GM19455 (cell line): ENCODE results near the gene DPY19L2.
"Not testable (repeated sequence)": the region's sequence is repeated elsewhere in the genome, so short reads cannot be mapped to it uniquely, and the experiment has no call there.

ENCODE experiments used
- ATAC-seq: cut with Tn5 transposase; IDR thresholded peaks from one replicate; pipeline ENCODE4 v1.9.1; 2021; ENCODE audit not compliant: unreplicated experiment

The DPY19L2 gene

DNA sequence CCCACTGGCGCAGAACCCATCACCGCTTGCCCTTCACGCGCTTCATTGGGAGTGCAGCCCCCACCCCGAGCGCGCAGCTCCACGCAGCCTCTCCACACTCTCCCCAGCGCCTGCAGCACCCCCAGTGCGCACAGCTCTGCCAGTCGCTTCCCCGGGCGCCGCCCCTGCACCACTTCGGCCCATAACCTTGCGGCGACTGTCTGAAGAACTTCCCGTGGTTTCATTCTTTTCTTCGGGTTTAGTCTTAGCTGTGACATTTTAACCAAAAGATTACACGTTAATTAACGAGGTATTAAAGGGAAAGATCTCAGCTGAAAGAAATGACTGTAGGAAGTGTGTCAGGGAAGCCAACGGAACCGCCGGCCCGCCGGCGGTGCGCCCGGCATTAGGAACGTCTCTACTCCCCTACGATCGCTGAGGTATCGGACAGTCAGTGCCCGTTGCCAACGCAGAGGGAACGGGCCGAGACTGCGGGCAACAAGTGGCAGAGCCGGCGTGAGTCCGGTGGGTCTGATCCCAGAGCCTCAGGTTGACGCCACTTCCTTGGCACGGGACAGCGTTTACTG, 590 bp upstream of the DPY19L2 start:
- ATAC-seq, result peak; percentile 49

DNA sequence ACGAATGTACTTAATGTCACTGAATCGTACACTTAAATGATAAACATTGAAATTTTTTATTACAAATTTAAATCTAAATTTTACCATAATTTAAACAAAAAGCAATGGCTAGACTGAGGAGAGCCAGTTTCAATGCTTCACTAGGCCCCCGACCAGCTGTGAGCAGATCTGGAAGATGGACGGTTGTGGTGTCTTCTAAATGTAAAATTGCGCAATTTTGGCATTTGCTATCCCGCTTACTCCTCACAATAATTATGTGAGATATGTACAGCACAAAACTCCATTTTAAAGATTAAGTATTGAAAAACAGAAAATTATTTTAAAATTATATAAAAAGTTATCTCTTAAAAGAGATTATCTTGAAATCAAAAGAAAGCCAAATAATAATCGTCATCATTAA, 5.3 kb downstream of the DPY19L2 start:
- ATAC-seq, result not testable (repeated sequence)

DNA sequence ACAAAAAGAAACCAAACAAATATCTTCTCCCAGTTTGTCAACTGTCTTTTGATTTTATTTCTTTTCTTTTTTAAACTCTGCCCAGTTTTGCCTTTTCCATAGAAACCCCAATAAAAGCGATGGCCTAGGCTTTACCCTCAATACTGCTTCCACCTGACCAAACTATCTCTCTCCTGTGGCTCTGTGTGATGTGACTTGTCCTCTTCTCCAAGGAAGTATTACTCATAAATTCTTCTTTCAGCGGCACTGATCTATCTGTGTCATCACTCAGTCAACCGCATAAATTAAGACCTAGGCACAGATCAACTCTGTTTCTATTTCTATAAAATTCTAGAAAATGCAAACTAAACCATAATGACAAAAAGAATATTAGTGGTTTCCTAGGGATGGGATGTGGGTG, 9.8 kb downstream of the DPY19L2 start:
- not testable (repeated sequence) for ATAC-seq

DNA sequence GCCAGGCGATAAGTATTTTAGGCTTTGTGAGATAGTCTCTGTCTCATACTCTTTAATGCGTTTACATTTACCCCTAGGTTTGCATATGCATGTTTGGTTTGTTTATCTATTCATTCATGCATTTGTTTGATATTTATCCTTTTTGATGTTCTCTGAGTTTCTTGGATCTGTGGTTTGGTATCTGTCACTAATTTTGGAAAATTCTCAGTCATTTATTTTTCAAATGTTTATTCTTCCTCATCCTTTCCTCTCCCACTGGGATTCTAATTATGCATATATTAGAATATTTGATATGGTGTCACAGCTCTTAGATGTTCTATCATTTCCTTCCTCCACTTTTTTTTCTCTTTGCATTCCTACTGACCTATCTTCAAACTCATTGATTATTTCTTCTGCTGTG, 11.9 kb downstream of the DPY19L2 start:
- ATAC-seq, result not testable (repeated sequence)

DNA sequence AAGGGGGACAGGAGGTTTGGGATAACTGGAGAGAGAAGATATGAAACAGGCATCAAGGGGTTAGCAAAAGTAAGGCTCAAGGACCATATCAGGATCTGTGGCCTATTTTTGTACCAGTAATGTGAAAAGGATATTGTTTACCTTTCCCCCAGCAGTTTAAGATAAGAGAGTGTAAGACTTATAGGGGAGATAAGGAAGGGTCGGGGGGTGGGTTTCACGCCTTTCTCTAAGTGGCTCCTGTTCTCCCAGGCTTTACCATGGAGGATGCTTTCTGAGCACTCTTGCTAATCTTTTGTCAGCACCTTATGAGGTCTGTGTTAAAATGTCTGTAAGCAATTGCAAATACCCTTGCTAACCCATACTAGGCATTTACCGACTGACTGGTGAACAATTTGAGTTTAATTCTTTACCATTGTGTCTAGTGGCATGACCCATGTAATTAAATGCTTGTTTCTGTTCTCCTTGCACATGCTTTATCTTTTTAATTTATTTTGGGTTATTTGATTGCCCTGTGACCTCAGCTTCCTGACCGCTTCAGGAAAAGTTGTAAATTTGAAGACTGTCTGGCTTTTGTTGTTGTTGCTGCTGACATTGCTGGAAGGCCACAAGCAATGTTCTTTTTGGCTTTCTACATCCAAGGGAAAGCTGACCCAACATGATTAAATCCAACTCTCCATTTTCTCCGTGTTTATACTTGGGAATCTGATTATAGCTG, 12.6 kb downstream of the DPY19L2 start:
- ATAC-seq, result not testable (repeated sequence)

DNA sequence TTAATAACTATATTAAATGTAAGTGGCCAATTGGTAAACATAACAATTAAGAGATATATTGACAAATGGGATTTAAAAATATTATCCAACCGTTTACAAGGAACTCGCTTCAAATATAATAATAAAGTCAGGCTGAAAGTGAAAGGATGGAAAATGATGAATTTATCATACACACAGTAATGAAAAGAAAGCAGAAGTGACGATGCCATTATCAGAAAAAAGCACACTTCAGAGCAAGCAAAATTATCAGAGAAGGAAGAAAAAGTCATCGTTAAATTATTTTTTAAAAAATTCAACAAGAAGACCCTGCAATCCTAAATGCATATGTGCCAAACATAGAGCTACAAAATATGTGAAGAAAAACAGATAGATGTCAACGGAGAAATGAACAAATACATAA, 13.8 kb downstream of the DPY19L2 start:
- ATAC-seq, result not testable (repeated sequence)

DNA sequence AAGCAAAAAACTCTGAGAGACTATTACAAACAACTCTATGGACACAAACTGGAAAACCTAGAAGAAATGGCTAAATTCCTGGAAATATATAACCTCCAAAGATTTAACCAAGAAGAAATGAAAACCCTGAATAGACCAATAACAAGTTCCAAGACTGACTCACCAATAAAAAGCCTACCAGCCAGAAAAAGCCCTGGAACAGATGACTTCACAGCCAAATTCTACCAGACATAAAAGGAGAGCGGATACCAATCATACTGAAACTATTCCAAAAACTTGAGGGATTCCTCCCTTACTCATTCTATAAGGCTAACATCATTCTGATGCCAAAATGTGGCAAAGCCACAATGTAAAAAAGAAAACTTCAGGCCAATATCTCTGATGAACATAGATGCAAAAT, 18.8 kb downstream of the DPY19L2 start:
- ATAC-seq, result not testable (repeated sequence)

DNA sequence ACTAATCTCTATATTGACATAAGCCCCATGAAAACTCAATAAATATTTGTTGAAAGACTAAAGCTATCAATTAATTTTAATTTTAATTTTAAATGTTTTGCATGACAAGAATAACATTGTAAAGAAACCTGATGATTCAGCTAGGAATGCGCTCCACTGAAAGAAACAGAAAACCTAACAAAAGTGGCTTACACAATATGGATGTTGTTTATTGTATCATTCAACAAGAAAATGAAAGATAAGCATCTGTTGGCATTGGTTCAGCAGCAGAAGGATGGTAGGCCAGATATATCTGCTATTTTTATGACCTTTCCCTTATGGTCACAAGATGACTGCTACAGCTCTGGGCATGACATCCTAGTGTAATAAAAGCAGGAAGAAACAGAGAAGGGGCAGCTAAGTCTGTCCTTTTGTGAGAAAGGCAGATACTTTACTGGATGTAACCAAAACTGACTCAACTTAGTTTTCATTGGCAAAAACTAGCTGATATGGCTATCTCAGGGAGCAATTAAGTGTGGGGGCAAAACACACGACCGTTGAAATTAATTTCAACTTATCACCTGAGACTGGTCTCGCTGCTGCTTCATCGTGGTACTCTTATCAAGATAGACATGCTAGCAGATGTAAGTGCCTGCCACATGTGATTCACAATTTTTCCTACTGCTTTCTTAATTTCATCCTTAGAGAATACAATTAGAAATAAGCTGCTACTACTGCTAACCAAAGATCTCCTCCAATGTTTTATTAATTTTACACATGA, 24.7 kb downstream of the DPY19L2 start:
- ATAC-seq, result not testable (repeated sequence)

DNA sequence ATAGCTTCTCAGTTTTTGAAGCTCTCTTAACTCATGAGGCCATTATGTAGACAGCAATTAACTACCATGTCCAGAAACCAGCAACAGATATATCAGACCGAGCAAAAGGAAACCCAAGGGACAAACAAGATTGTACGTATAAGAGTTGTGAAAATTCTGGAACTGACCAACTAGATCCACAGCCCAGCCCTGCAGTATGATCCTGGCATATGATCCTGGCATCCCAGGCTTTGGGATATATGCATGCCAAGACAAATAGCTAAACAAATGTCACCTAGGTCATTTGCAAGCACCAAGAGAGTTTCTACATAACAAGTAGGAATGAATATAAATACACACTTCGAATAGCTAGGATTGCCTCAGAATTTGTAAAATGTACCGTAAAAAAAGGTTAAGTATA, 44.0 kb downstream of the DPY19L2 start:
- not testable (repeated sequence) for ATAC-seq

DNA sequence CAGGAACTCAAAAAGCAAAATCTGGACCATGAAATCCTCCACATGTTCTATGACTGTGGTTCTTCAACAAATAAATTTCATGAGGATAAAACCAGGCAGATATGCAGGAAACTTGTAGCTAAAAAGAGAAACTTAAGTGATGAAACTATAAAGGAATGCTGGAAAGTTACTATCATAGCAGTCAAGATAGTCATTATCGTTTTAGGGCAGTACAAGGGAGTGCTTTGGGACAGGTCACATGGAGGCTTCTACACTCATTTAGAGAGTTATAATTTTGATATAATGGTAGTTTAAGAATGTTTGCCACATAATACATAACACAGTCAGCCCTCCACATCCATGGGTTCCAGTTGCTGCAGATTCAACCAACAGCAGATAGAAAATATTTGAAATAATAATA, 52.7 kb downstream of the DPY19L2 start:
- not testable (repeated sequence) for ATAC-seq

DNA sequence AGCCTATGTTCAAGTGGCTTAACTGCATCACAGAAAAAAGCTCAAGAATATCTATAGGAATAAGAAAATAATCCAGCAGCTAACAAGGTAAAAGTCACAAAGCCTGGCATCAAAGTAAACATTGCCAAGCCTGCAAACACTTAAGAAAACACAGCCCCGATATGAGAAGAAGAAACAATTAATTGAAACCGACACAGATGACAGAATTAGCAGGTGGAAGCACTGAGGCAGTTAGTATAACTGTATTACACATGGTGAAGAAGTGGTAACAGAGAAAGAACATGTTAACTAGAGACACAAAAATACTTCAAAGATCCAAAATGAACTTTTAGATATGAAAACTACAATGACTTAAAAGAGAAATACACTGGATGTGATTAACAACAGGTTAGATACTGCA, 57.0 kb downstream of the DPY19L2 start:
- ATAC-seq, result peak; percentile 57

DNA sequence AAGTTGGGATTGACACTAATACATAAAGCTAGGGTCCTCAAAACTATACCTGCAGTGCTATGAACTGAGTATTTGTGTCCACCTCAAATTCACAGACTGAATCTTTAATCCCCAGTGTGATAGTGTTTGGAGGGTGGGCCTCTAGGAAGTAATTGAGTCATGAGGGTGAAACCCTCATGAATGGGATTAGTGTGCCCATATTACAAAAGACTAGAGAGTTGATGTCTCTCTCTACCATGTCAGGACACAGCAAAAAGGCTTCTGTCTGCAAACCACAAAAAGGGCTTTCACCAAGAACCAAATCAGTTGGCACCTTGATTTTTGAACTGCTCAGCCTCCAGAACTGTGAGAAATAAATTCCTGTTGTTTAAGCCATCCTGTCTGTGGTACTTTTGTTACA, 59.0 kb downstream of the DPY19L2 start:
- not testable (repeated sequence) for ATAC-seq

DNA sequence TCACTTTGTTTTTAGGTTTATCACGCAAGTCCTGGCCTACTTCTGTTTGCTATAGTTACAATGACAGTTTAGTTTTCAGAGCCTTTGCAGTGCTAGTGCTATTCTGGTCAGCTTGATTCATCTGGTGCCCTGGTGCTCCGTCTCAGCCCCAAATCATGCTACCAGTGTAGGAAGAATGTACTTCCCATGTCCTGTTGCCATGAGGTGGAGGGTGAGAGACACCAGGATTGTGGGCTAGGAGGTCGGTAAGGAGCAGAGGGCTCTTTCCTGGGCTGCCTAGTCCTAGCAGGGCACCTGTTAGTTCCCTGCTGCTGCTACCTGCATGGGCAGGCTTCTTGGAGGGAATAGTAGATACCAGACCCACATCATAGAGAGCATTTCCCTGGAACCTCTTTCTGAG, 63.3 kb downstream of the DPY19L2 start:
- not testable (repeated sequence) for ATAC-seq

DNA sequence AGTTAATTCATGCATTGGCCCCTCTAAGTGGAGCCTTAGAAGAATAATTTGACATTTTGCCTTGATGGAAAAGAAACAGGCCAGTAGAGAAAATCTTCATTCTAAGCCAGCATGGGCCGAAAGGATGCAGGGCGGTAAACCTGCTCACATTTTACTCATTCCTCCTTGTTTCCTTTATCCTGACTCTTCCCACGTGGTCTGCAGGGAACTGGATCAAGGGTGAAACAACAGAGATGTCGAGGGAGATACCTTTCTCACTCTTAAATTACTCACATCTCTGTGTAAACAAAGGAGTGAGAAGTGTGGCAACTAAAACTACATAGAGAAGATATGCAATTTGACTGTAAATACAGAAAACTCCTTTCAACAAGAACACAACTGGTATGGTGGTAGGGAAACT, 73.5 kb downstream of the DPY19L2 start:
- ATAC-seq, result not testable (repeated sequence)

DNA sequence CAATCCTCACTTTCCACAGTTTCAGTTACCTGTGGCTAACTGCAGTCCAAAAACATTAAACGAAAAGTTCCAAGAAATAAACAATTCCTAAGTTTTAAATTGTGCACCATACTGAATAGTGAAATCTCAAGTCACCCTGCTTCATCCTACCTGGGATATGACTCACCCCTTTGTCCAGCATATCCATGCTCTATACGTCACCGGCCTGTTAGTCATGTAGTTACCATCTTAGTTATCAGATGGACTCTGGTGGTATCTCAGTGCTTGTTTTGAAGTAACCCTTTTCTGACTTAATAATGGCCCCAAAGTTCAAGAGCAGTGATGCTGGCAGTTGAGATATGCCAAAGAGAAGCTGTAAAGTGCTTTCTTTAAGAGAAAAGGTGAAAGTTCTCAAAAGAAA, 83.9 kb downstream of the DPY19L2 start:
- ATAC-seq, result not testable (repeated sequence)

DNA sequence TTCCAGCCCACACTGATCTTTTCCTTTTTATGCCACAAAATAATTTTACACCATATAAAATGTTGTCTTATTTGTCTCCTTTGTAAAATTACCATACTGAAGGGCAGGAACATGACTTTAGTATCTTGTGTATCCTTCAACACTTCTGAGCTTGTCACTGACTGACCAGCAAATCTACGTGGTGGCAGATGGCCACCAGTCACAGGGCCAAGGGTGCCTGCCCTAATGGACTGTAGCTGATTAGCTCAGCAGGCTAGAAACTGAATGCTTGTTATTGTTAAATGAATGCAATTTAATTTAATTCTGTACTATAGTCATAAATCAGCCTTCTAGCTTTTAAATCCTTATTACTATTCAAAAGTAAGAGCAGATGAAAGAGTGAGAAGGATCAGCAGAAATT, 85.0 kb downstream of the DPY19L2 start:
- ATAC-seq, result not testable (repeated sequence)

DNA sequence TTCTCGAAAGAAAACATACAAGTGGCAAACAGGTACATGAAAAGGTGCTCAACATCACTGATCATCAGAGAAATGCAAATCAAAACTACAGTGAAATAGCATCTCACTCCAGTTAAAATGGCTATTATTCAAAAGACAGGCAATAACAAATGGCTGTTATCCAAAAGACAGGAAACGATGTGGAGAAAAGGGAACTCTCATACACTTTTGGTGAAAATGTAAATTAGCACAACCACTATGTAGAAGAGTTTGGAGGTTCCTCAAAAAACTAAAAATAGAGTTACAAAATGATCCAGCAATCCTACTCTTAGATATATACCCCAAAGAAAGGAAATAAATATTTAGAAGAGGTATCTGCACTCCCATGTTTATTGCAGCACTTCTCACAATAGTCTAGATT, 90.7 kb downstream of the DPY19L2 start:
- ATAC-seq, result not testable (repeated sequence)

DNA sequence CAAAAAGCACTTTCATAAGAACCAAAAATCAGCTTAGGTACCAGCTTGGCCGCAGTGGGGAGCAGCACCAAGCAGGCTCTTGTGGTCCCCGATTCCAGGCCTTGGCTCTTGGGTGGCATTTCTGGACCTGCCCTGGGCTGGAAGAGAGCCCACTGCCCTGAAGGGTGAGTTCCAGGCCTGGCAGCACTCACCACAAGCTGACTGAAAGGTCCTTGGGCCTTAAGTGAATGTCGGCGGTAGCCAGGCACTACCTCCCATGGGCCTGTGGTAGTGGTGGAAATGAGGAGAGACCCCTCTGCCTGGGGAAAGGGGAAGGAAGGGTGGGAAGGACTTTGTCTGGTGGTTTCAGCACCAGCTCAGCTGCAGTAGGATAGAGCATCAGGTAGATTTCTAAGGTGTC, 96.3 kb downstream of the DPY19L2 start:
- not testable (repeated sequence) for ATAC-seq

DNA sequence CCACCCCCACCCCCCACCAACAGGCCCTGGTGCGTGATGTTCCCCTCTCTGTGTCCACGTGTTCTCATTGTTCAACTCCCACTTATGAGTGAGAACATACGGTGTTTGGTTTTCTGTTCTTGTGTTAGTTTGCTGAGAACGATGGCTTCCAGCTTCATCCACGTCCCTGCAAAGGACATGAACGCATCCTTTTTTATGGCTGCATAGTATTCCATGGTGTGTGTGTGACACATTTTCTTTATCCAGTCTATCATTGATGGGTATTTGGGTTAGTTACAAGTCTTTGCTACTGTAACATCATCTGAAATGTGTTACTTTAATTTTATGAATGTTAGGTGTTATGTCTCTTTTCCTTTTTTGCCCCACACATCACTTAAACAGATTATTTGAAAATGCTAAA, 109.8 kb downstream of the DPY19L2 start:
- not testable (repeated sequence) for ATAC-seq

DNA sequence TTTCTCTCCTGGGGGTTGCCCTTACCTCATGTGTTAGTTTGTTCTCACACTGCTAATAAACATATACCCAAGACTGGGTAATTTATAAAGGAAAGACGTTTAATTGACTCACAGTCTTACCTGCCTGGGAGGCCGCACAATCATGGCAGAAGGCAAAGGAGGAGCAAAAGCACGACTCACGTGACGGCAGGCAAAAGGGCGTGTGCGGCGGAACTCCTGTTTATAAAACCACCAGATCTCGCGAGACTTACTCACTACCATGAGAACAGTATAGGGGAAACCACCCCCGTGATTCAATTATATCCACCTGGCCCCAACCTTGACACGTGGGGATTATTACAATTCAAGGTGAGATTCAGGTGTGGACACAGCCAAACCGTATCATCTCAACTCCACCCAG, 116.9 kb downstream of the DPY19L2 start:
- ATAC-seq, result not testable (repeated sequence)

DNA sequence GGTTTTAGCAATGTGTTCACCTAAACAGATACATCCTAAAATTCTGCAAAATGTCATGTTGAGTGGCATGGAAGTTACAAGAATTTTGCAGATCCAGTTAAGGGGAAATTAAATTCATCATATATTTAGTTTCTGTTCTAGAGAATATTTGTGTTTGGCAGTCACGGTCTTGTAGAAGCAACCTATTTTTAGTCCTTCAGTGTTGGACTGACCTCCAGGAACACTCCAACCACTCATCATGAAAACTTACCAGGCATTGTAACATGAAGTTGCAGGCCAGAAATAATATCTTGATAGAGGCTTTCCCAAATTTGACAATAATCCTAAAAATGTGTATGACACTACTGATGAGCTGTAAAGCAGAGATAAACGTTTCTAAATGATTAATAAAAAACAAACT, 119.3 kb downstream of the DPY19L2 start:
- not testable (repeated sequence) for ATAC-seq
